ENCODE measurements around the gene EGFR. TPM values are rescaled to one million over a fixed set of nuclear protein-coding genes. Genes with fewer than 3 reads are reported as not detected.

EGFR gene
- total and polyA plus RNA-seq, 7 donors, result 3.6 to 39.7 (median 14.1) TPM

- DNase-seq (no peak), ATAC-seq (no peak)
- intact Hi-C loops (cut with DNase I), result no loop called here
- Histone ChIP-seq H3K4me1 (no peaks in the 10 kb centered on the region), H3K4me3 (no peak overlapping the region), H3K27ac (no peak overlapping the region), H3K9me3 (no peaks in the 10 kb centered on the region), H3K36me3 (ENCODE audit: insufficient read depth in 1 of 2, low read depth in 1 of 2) (no peaks in the 10 kb centered on the region), H3K27me3 (ENCODE audit: insufficient read depth in 3 of 3, low read length in 2 of 3) (no peaks in the 10 kb centered on the region)
- no peak for TF ChIP-seq CTCF (IDR thresholded peaks at IDR 0.05)
- 60 to 73% (median 60%) methylated on average over 1 of the region's 1 CpG for WGBS, 3 donors
Measured at GRCh38 chr7:54987772-54988171, 31.0 kb upstream of the EGFR start.

GRCh38 chr7:54988516-54988915 lies 30.3 kb upstream of the EGFR start:
- Histone ChIP-seq H3K9me3 (no peaks in the 10 kb centered on the region), H3K27ac (no peak overlapping the region), H3K36me3 (ENCODE audit: insufficient read depth in 1 of 2, low read depth in 1 of 2) (no peaks in the 10 kb centered on the region), H3K4me3 (no peak overlapping the region), H3K4me1 (no peaks in the 10 kb centered on the region), H3K27me3 (ENCODE audit: insufficient read depth in 3 of 3, low read length in 2 of 3) (no peaks in the 10 kb centered on the region)
- DNase-seq (no peak), ATAC-seq (no peak)
- 94 to 97% (median 95%) methylated on average over 2 of the region's 2 CpGs for WGBS, 3 donors
- intact Hi-C loops (cut with DNase I), result no loop called here
- no peak for TF ChIP-seq CTCF (IDR thresholded peaks at IDR 0.05)

- intact Hi-C loops (cut with DNase I), result no loop called here
- no peaks in the 10 kb centered on the region for H3K4me1 ChIP-seq
- H3K9me3 ChIP-seq, result no peaks in the 10 kb centered on the region
- 82 to 87% (median 87%) methylated on average over 4 of the region's 4 CpGs for WGBS, 3 donors
- no peaks in the 10 kb centered on the region for H3K27me3 ChIP-seq (ENCODE audit: insufficient read depth in 3 of 3, low read length in 2 of 3)
- no peak for ATAC-seq
- H3K27ac ChIP-seq, result no peak overlapping the region
- H3K36me3 ChIP-seq (ENCODE audit: insufficient read depth in 1 of 2, low read depth in 1 of 2), result no peaks in the 10 kb centered on the region
- DNase-seq, result no peak
- TF ChIP-seq CTCF (IDR thresholded peaks at IDR 0.05), result no peak
- H3K4me3 ChIP-seq, result no peak overlapping the region
Measured at GRCh38 chr7:54989453-54990225, 29.2 kb upstream of the EGFR start.

- Histone ChIP-seq H3K27ac (no peak overlapping the region), H3K36me3 (ENCODE audit: insufficient read depth in 1 of 2, low read depth in 1 of 2) (no peaks in the 10 kb centered on the region), H3K27me3 (ENCODE audit: insufficient read depth in 3 of 3, low read length in 2 of 3) (no peaks in the 10 kb centered on the region), H3K4me3 (no peak overlapping the region), H3K4me1 (no peaks in the 10 kb centered on the region), H3K9me3 (no peaks in the 10 kb centered on the region)
- 94 to 96% (median 94%) methylated on average over 13 of the region's 13 CpGs for WGBS, 3 donors
- no peak for TF ChIP-seq CTCF (IDR thresholded peaks at IDR 0.05)
- ATAC-seq, result no peak
- no peak for DNase-seq
- intact Hi-C loops (cut with DNase I), result no loop called here
Measured at GRCh38 chr7:54991341-54991740, 27.5 kb upstream of the EGFR start.
